ENCODE data around the gene PID1.

PID1 gene

DNA sequence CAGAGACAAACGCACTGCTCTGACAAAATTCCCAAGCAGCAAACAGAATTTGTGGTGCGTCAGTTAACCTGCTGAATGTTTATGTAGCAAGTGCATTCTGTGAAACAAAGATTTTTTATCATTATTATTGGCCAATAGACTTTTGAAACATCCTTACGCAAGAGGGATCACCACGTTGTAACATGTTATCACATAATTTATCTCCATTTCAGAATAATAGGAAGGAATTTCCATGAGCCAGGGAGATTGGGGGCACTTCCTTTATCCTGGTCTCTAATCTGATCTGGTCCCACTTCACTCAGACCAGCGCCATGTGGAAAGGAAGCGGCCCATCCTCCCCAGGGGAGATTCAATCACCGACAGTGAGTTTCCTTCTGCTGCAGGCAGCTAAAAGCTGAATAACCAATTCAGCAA, 166.1 kb downstream of the PID1 start:
- H3K27ac Mint-ChIP-seq: no peak overlapping the region

DNA sequence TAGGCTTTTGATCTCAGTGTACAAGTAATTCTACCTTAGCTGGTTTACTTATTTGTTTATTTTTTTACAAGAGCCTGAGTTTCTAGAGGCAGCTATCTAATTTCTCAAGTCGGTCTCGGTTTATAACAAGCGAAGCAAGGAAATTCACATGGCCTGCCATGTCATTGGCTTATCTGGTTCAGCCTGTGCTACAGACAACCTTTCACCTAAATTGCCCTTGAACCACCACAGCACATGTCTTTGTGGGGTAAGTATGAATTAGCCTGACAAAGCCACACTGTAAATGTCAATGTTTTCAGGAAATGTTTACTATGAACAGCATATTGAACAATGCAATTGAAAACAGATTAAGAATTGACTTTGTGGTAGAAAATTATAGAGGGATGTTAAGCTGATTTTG, 167.1 kb downstream of the PID1 start:
- Mint-ChIP-seq H3K4me1 (no peaks in the 10 kb centered on the region), H3K4me3 (no peak overlapping the region), H3K27me3 (ENCODE audit: low read depth) (no peaks in the 10 kb centered on the region), H3K9me3 (no peaks in the 10 kb centered on the region), H3K27ac (no peak overlapping the region), H3K36me3 (ENCODE audit: low read depth) (no peaks in the 10 kb centered on the region)
- TF ChIP-seq CTCF (IDR thresholded peaks at IDR 0.05; ENCODE audit: unreplicated experiment in 3 of 3): no peak

More for the DNA sequence above, 166.1 kb downstream of the PID1 start:
- H3K4me3 Mint-ChIP-seq: no peak overlapping the region
- TF ChIP-seq CTCF (IDR thresholded peaks at IDR 0.05; ENCODE audit: unreplicated experiment in 3 of 3): no peak
- no peaks in the 10 kb centered on the region for H3K27me3 Mint-ChIP-seq (ENCODE audit: low read depth)
- H3K36me3 Mint-ChIP-seq (ENCODE audit: low read depth): no peaks in the 10 kb centered on the region
- H3K4me1 Mint-ChIP-seq: no peaks in the 10 kb centered on the region
- H3K9me3 Mint-ChIP-seq: no peaks in the 10 kb centered on the region

DNA sequence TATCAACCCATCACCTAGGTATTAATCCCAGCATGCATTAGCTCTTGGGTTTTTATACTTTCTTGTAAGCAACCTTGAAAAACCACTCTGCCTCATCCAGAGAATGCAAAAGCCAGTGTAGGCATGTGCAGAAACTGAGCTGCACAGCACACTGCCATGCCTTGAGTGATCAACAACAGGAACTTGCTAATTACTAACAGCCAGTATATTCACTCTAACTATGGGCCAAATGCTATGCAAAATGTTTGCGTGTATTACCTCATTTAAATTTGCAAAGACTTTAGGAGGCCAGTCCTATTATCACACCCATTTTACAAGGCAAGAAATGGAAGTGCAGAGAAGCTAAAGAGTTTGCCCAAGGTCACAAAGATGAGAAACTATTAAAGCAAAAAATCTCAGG, 169.8 kb downstream of the PID1 start:
- H3K9me3 Mint-ChIP-seq: no peaks in the 10 kb centered on the region
- TF ChIP-seq CTCF (IDR thresholded peaks at IDR 0.05; ENCODE audit: unreplicated experiment in 3 of 3): no peak
- no peak overlapping the region for H3K4me3 Mint-ChIP-seq
- no peak overlapping the region for H3K27ac Mint-ChIP-seq
- peaks cover 9% of the 10 kb centered on the region for H3K4me1 Mint-ChIP-seq
- no peaks in the 10 kb centered on the region for H3K27me3 Mint-ChIP-seq (ENCODE audit: low read depth)
- H3K36me3 Mint-ChIP-seq (ENCODE audit: low read depth): no peaks in the 10 kb centered on the region

DNA sequence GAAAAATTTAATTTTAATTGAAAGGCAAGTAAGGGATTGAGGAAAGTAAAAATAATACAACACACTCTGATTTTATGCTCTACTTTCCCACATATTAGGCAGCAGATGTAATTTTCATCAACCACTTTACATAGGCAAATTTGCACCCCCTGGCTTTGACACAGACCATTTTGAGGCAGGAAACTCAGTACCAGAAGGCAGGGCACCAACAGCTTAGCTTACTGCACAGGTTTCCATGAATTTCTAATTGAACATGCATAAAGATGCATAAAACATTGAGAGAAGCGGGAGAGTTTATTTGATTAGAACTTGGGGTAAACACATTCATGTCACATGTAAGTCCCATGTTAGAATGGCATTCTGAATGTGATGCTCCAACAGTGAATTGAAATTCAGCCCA, 171.9 kb downstream of the PID1 start:
- Mint-ChIP-seq H3K4me1 (peaks cover 9% of the 10 kb centered on the region), H3K9me3 (no peaks in the 10 kb centered on the region)

GRCh38 chr2:229098801-229099200, 172.3 kb downstream of the PID1 start:
- Mint-ChIP-seq H3K36me3 (ENCODE audit: low read depth) (no peaks in the 10 kb centered on the region), H3K27me3 (ENCODE audit: low read depth) (no peaks in the 10 kb centered on the region), H3K27ac (peak overlapping the region in 1 of 3 experiments; percentile 42)

More for the DNA sequence above, 171.9 kb downstream of the PID1 start:
- no peaks in the 10 kb centered on the region for H3K27me3 Mint-ChIP-seq (ENCODE audit: low read depth)
- no peak overlapping the region for H3K4me3 Mint-ChIP-seq
- H3K36me3 Mint-ChIP-seq (ENCODE audit: low read depth): no peaks in the 10 kb centered on the region
- peak overlapping the region in 1 of 3 experiments; percentile 42 for H3K27ac Mint-ChIP-seq
- no peak for TF ChIP-seq CTCF (IDR thresholded peaks at IDR 0.05; ENCODE audit: unreplicated experiment in 3 of 3)

More at GRCh38 chr2:229098801-229099200, 172.3 kb downstream of the PID1 start:
- no peak for TF ChIP-seq CTCF (IDR thresholded peaks at IDR 0.05; ENCODE audit: unreplicated experiment in 3 of 3)
- no peak overlapping the region for H3K4me3 Mint-ChIP-seq
- no peaks in the 10 kb centered on the region for H3K9me3 Mint-ChIP-seq
- peaks cover 9% of the 10 kb centered on the region for H3K4me1 Mint-ChIP-seq

All from nephron (organoid).